Measurements from ENCODE around the gene OR14J1.
"Not testable (repeated sequence)": the region's sequence is repeated elsewhere in the genome, so short reads cannot be mapped to it uniquely, and the experiment has no call there.

OR14J1 gene, protein sequence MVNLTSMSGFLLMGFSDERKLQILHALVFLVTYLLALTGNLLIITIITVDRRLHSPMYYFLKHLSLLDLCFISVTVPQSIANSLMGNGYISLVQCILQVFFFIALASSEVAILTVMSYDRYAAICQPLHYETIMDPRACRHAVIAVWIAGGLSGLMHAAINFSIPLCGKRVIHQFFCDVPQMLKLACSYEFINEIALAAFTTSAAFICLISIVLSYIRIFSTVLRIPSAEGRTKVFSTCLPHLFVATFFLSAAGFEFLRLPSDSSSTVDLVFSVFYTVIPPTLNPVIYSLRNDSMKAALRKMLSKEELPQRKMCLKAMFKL

GRCh38 chr6:29301316-29301715 lies at the start of gene OR14J1:
TSS of gene OR14J1 (plus strand) at chr6:29301701. CDS start at chr6:29306690, 4,989 bp downstream.
- no peak for FAIRE-seq

DNA sequence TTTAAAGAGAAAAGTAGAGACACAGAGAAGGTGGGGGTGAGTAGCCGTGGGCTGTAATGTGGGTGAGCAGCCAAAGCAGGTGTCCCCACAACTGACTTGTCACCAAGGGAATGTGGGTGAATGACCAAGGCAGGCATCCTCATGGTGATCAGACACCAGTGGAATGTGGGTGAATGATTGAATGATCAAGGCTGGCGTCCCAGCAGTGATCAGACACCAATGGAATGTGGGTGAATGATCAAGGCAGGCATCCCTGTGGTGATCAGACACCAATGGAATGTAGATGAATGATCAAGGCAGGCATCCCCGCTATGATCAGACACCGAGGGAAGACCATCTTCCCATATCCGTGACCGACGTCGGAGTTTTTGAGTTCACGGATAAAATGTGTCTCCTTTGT lies 49.8 kb upstream of the OR14J1 start:
- no peak for FAIRE-seq

DNA sequence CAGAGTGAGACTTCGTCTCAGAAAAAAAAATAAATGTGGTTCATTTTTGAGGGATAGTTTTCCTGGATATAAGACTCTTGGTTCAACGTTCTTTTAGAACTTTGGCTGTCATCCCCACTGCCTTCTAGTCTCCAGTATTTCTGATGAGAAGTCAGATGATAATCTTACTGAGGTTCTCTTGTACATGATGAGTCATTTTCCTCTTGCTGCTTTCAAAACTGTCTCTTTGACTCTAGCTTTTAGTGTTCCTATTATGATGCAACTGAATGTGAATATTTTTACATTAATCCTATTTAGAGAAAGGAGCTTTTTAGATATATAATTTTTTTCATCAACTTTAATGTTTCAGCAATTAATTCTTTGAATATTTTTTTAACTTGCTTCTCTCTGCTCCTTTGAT lies 46.0 kb upstream of the OR14J1 start:
- FAIRE-seq: no peak

- no peak for FAIRE-seq
Observed at GRCh38 chr6:29259721-29260120, 41.8 kb upstream of the OR14J1 start.

GRCh38 chr6:29263001-29263400 lies 38.5 kb upstream of the OR14J1 start:
- FAIRE-seq: no peak

DNA sequence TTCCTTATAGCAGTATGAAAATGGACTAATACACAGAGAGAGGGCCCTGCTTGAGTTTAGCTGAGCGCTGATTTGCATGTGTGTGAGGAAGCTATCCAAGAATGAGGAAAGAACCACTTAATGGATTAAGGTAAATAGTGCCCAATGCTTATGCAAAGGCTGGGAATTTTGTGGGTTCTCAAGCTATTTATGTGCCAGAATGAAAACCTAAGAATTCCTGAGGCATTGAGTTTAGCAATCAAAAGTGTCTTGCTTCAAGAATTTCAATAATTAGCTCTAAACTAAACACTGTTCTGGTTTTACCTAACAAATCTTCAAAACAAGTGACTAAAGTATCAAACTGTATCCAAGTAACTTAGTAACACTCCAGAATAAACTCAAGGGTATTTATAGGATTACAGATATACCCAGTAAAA lies 7.0 kb upstream of the OR14J1 start:
- no peak for FAIRE-seq

DNA sequence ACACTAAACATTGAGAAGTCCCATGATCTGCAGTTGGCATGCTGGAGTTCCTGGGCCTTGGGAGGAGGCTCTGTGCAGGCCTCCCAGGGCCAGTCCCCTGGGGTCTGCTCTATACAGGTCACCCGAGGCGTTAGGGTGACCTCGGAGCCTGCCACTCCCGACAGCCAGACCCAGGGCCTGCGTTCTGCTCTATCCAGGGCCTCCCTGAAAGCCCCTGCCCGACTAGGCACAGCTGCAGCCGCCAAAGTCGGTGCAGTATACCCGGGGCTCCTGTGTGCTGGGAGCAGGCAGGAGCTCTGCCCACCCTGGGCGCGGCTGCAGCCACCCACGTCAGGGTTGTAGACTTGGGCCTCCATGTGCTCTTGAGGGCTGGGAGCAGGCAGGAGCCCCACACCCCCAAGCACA lies 6.3 kb upstream of the OR14J1 start:
- no peak for FAIRE-seq

DNA sequence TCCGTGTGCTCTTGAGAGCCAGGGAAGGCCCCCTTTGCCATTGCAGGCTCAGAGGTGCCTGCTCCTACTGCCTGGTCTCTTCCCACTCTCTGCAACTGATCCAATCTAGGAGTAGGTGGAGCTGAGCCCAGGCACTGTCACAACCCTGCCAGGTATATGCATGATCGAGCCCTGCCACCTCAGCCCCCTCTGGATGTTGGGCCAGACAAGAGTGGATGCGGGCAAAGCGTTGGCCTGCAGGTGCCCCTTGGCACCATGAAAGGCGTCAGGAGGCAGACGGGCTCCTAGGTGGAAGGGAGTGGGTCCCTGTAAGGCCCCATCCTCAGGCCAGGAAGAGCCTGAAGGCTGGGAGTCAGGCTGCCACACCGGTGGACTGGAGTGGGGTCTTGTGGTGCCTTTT lies 5.9 kb upstream of the OR14J1 start:
- FAIRE-seq: no peak

- no peak for FAIRE-seq
Observed at GRCh38 chr6:29319931-29320330, 18.4 kb downstream of the OR14J1 start.

DNA sequence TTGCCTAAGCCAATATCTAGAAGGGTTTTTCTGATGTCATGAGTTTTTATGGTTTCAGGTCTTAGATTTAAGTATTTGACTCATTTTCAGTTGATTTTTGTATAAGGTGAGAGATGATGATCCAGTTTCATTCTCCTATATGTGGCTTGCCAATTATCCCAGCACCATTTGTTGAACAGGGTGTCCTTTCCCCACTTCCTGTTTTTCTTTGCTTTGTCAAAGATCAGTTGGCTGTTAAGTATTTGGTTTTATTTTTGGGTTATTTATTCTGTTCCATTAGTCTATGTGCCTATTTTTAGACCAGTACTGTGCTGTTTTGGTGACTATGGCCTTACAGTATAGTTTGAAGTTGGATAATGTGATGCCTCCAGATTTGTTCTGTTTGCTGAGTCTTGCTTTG lies 21.8 kb downstream of the OR14J1 start:
- not testable (repeated sequence) for FAIRE-seq

GRCh38 chr6:29325777-29326176 lies 24.3 kb downstream of the OR14J1 start:
- FAIRE-seq: no peak

DNA sequence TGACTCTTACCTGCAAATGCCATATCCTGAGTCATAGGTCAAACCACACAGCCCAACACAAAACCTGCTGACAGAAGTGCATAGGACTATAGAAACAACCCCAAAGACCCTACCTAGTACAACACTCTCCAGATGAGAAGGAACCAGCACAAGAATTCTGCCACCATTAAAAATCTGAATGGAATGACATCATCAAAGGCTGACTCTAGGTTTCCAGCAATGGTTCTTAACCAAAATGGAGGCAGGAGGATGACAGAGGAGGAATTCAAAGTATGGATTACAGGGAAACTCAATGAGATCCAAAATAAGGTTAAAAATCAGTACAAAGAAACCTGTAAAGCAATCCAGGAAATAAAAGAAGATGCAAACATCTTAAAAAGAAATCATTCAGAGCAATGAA lies 31.2 kb downstream of the OR14J1 start:
- FAIRE-seq: no peak

DNA sequence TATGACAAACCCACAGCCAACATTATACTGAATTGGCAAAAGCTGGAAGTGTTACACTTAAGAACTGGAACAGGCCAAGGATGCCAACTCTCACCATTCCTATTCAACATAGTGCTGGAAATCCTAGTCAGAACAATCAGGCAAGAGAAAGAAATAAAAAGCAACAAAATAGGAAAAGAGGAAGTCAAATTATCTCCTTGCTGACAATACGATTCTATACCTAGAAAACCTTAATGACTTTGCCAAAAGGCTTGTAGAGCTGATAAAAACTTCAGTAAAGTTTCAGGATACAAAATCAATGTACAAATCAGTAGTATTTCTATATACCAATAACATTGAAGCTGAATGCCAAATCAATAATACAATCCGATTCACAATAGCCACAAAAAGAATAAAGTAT lies 34.8 kb downstream of the OR14J1 start:
- no peak for FAIRE-seq

- no peak for FAIRE-seq
Observed at GRCh38 chr6:29345380-29345779, 43.9 kb downstream of the OR14J1 start.

- FAIRE-seq: not testable (repeated sequence)
Observed at GRCh38 chr6:29349348-29349747, 47.8 kb downstream of the OR14J1 start.

- FAIRE-seq: no peak
Observed at GRCh38 chr6:29354980-29355379, 53.5 kb downstream of the OR14J1 start.

- no peak for FAIRE-seq
Observed at GRCh38 chr6:29355603-29356002, 54.1 kb downstream of the OR14J1 start.

All from islet of Langerhans (tissue), 1 donor.